ENCODE results near the gene NANS.

DNA sequence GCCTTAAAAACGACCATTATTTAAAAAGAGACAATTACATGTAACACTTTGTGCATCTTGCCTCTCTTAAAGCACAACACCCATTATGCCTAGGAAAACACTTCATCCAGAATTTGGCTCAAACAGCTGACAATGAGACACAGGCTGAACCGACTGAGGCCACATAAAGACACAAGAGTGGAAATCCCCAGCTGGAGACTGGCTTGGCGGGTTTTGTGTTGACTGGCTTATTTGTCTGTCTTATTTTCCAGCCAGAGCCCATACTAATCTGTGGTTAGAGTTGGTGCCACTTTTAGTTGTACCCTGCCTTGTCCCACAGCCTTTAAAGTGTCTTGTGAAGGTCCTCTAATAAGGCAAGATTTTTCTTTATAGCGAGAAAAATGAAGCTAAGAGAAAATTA, 41.3 kb downstream of the NANS start:
- no peak for TF ChIP-seq EZH2 (IDR thresholded peaks at IDR 0.05)
- no peak for TF ChIP-seq POLR2AphosphoS5 (IDR thresholded peaks at IDR 0.05; ENCODE audit: borderline replicate concordance, low read depth, low read length)
- no peak for TF ChIP-seq FOXP2 (optimal IDR thresholded peaks at IDR 0.05; ENCODE audit: control extremely low read depth, extremely low read length, insufficient read depth)
